Measurements from ENCODE around the gene C1QTNF4.

The C1QTNF4 gene

DNA sequence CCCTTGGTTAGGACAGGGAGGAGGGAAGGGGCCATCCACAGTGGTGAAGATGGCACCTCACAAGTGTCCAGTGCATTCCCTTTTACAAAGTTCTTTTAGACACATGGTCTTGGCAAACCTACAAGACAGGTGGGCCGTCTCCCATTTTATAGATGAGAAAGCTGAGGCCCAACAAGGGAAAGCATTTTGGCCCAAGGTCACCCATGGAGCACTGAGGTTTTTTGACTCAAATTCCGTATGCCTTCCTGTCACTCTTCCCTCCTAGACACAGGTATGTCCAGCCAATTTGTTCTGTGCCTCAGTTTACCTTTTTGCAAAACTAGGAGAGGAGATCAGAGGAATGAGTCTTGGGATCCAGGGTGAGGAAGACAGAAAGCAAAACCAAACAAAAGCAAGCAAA, 1.2 kb downstream of the C1QTNF4 start:
- no peak for DNase-seq

DNA sequence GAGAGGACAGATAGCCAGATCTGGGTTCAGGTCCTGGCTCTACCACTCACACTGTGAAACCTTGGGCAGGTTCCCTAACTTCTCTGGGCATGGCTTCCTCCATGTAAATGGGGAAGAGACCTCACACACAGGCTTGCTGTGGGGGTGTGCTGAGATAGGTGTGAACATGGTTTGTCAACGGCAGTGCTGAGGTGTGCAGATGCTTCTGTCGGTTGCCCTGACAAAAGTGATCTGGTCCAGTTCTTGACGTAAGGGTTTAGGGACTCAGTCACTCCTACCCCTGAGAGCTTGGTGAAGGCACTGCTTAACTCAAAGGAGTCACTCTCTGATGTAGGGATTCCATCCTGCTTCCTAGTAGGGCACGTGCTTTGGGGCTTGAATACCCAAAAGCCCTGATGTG, 2.0 kb downstream of the C1QTNF4 start:
- no peak for DNase-seq

DNA sequence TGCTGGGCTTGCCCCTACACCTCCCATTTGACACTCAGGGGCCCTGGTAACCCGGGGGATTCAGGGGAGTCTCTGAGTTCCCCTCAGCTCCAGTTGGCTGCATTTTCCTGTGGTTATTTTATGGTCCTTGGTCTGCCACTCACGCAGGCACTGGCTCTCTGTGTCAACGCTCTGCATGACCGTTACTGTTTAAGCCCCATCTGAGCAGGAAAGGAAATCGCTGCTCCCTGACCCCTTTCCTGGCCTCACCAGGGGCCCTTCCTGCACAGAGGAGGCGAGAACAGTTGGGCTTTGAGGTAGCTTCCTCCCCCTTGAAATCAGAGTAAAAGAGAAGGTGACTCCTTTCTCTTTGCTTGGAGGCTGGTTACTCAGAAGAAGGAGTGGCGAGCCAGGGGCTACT, 2.4 kb downstream of the C1QTNF4 start:
- no peak for DNase-seq

DNA sequence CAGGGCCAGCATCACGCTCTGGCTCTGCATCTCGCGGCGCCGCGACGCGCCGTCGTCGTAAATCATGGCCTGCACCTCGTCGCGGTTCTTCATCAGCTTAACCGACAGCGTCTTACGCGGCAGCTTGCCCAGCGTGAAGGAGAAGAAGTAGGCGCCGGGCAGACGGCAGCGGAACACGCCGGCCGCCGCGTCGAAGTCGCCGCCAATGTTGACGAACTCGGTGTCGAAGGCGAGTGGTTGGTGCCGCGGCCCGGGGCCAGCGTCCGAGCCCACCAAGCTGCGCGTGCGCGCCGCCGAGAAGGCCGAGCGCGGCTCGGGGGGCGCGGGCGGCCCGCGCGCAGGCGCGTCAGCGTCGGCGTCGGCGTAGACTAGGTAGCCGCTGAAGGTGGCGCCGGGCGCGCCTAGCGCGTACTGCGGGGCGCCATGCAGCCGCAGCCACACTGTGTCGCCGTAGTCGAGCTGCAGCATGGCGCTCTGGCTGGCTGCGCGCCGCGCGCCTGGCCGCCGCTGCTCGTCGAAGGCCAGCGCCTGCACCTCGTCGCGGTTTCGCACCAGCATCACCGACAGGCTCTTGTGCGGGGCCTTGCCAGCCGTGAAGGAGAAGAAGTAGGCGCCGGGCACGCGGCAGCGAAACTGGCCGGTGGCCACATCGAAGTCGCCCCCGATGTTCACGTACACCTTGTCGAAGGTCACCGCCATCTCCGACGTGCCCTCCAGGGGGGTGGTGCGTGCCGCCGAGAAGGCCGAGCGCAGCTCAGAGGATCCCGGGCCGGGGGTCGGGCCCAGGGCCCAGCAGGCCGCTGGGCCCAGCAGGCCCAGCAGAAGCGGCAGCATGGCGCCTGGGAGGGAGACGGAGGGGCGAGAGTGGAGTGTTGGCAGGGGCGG, 4.0 kb downstream of the C1QTNF4 start:
- no peak for DNase-seq

DNA sequence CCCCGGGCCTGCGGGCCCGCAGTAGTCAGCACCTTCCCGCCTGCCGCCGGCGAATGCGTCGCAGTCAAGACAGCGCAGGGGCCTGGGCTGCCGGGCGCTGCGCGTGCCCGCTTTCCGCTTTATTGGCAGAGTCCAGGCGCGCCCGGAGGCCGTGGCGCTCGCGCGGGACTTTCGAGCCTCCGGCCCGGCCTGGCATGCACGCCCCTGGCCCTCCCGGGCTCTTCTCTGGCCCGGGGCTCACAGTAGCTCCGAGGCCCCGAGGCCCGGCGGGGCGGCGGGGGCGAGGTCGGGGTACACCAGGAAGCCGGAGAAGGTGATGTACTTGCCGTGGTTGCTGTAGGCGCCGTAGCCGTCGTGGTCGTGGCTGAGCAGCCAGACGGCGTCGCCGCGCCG, 4.6 kb downstream of the C1QTNF4 start:
- DNase-seq, result no peak

DNA sequence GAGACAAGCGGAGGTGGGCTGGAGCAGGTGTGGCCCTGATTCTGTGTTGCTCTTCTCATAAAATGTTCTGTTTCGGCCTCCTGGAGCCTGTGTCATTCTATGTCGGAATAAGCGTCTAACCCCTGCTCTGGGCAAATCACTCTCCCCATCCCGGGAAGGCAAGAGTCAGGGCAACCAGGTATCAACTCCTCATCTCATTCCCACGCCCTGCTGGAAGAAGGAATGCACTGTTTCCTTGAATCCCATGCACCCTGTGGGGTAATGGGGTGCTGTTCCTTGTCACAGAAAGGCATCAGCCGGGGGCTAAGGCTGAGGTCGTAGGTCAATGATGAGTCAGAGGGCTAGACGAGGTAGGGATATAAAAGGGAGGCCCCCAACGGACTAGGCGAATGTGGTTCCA, 5.1 kb downstream of the C1QTNF4 start:
- DNase-seq, result no peak

DNA sequence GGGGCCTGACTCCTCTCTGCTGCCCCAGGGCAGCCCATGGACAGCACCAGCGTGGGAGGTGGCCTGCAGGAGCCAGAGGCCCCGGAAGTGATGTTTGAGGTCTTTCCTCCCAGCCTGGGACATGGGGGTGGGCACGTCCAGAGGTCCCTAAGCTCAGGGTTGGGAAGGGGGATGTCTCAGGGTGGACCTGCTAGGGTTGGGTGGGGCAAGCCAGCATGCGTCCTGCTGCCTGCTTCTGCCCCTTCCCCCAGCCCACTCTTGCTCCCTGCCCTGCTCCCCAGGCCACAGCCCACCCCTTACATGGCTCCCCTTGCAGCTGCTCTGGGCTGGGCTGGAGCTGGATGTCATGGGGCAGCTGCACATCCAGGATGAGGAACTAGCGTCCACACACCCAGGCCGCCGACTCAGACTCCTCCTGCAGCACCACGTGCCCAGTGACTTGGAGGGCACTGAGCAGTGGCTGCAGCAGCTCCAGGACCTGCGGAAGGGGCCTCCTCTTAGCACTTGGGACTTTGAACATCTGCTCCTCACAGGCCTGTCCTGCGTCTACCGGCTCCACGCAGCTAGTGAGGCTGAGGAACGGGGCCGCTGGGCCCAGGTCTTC, 6.4 kb downstream of the C1QTNF4 start:
- DNase-seq, result no peak

DNA sequence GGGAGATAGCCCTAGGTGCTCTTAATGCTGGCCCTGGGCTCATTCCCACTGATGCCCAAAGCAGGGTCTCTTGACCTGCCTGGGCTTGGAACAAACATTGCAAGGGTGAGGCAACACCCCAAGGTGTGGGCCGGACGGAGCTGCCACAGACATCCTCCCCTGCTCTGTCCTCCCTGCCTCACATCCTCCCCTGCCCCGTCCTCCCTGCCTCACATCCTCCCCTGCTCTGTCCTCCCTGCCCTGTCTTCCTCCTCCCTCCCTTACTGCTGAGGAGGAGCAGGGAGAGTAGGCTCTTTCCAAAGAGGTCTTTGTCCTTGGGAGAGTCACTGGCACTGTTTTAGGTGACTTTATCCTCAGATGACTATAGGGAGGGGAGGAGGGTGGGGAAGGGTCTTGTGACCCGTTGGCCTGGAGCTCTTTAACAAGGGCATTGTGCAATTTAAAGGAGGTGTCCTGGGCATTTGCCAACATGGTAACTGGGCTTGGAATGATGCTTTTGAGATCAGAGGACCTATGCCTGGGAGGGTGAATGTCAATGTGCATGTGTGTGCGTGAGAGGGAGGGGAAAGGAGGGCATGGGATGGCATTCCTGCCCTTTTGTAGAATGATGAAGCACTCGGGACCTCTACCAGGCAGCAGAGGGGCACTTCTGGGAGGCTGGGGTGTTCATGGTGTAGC, 7.0 kb downstream of the C1QTNF4 start:
- DNase-seq, result no peak

DNA sequence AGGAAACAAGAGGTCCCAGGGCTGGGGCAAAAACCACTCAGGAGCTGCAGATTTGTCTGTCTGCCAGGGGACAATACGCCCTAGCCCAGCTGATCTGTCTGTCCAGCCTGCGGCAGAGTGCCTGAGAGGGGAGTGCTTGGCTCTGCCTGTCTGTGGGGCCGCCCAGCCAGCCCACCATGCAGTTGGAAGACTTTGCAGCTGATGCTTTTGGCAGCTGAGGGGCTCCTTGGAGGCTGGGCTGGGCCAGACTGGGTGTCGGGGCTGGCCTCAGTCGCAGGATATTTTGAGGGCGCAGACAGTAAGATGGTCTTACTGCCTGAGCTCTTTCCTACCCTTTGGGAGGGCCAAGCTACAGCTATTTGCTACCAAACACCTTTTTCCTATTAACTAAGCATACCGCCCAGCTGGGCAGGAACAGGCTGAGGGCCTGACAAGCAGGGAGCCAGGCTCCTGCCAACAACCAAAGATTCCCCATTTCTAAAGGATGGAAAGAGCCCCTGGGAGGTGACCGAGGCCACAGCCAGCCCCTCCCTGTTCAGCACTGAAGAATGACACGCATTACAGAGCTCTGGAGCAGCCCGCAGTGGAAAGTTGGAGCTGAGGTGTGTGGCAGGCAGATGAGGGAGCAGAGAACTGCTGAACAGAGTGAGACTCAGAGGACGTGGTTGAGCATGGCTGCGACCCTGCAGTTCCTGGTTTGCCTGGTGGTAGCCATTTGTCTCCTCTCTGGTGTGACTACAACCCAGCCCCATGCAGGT, 7.9 kb downstream of the C1QTNF4 start, which contains the start of gene FAM180B:
Gene FAM180B (plus strand): TSS at position 581 of the 758 bp plus-strand sequence. CDS start 91 bp downstream, at position 672.
- no peak for DNase-seq

DNA sequence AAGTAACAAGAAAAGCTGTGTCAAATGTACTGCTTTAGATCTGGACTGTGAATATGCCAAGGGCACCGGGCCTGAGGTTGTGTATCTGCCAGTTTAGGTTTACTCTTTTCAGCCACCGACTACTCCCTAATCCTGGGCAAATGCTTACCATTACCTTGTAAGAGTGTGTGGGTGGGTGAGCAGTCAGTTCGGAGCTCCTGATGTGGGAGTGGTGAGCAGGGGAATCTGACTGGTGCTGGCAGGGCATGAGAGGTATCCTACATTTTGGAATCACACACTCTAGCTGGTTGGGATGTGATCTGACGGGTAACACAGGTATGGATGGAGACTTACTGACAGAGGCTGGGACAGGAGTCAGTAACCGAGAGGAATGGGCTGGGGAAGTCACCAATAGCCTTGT, 10.4 kb downstream of the C1QTNF4 start:
- no peak for DNase-seq

DNA sequence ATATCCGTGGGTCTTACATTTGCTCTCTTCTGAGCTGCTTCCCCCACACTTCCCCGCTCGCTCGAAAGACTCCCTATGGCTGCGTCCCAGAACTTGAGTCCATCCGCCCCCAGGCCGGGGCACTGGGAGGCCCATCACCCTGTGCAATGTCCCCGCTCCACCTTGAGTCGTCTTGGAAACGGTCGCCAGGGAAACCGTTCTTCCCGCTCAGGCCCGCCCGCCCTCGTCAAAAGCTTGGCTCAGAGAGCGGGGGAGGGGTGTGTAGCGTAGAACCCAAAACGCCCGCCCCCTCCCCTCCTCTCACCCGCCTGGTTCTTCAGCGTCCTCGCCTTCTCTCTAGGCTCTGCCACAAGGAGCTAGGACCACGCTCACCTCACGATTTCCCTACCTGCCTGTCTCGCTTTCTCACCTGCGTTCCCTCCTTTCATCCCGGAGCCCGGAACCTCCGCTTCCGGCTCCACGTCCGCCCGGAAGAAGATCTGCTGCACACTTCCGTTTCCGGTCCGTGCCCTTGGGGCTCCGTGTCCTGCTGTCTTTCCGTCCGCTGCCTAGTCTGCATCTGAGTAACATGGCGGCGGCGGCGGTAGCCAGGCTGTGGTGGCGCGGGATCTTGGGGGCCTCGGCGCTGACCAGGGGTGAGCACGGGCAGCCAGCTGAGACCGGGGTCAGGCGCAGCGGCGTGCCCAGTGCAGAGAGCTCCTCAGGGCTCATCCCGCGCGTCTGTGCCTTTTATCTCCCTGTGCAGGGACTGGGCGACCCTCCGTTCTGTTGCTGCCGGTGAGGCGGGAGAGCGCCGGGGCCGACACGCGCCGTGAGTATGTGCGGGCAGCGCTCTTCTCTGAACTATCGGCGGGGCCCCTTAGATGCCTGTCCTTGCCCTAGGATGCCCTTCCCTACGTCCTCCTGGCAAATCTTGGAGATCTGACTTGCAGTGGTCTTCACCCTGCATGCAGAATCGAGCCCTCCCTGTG, 15.4 kb downstream of the C1QTNF4 start, which contains the start of the genes KBTBD4 and NDUFS3:
Gene KBTBD4 (minus strand): TSS at position 447 of the 971 bp plus-strand sequence. CDS start 19 bp downstream, at position 428.
Gene NDUFS3 (plus strand): TSS at position 551 of the 971 bp plus-strand sequence. CDS start 18 bp downstream, at position 569.
- DNase-seq, result peak; percentile 84

DNA sequence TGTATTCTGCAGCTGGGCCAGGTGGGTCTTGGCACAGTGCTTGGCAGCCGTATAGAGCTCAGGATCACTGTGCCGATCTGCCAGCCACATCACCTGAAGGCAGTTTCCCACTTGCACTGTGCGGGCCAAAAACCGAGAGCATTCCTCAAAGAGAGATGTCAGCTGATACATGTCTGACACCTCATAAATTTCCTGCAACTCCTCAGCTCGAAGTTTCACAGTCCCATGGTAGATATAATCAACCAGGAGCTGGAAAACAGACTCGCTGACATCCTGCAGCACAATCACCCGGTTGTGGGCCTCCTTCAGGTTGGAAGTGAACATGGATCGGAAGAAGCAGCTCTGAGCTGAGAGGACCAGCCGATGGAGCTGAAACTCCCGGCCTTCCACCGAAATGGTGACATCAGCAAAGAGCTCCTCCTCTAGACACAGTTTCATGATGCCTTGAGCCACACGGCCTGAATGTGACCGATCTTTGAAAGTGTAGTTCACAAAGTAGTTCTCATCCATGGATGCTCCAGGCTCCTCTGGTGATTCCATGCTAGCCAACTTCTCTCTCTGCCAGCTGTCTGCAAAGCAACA, 16.7 kb downstream of the C1QTNF4 start:
- no peak for DNase-seq

DNA sequence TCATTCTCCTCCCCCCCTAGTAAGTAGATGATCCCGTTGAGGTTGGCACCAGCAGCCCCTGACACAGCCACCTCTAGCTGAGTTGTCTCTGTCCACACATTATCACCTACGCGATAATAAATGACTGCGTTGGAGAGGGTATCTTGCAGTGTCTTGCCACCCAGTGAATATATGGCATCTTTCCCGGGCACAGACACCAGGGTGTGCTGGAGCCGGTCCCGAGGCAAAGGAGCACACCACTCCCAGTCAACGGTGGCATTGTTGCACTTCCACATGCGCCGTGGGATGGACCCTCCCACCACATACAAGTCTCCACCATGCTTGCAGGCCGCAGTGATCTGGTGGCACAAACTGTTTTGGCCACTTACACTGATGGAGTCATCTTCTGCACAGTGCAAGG, 20.9 kb downstream of the C1QTNF4 start:
- no peak for DNase-seq

DNA sequence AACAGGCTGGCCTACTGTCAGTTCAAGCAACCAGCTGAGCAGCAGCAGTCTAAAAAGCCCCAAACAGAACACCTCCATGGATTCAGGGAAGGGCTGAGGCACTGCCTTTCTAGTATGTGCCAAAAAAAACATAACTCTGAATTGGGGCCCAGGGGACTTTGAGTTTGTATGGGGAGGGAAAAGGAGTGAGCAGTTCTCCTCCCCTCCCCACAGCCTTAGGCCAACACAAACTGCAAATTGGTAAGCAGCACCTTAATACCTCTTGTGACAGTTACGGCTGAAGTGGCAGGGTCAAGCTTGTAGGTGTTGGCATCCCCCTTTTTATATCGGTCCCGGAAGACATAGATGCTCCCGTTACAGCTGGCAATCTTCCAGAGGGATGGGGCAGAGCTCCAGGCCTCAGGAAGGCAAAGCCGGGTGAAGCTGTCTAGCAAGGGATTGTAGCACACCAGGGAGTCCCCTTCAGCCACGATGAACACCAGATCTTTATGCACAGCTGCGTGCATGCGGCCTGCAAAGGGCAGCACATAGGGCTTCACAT, 21.4 kb downstream of the C1QTNF4 start:
- DNase-seq, result no peak

DNA sequence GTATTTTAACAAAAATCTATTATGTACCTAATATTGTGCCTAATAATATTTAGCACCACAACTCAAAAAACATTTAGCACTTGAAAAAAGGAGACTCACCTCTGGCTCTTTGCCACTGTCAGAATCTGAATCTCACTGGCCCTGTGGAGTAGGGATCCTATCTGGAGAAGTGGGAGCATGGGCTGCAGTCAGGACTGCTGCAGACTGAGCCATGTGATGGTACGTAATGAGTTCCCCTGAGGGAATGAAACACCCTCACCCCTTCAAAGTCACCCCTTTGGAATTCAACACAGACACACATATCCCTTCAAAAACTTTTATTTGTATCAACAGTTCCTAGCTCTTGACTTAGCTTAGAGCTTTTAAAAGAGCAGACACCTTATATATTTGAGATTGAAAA, 22.3 kb downstream of the C1QTNF4 start:
- no peak for DNase-seq

DNA sequence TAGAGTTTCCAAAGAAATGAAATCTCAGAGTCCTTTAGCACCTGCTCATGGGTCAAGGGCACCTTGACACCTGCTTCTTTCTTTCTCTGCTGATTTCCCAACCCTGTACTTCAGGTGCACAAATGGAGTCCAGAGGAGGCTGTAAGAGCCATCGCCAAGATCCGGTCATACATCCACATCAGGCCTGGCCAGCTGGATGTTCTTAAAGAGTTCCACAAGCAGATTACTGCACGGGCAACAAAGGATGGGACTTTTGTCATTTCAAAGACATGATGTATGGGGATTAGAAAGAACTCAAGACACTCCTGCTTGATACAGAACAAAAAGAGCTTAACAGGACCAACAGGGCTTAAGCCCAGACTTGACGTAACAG, 22.9 kb downstream of the C1QTNF4 start:
- no peak for DNase-seq

DNA sequence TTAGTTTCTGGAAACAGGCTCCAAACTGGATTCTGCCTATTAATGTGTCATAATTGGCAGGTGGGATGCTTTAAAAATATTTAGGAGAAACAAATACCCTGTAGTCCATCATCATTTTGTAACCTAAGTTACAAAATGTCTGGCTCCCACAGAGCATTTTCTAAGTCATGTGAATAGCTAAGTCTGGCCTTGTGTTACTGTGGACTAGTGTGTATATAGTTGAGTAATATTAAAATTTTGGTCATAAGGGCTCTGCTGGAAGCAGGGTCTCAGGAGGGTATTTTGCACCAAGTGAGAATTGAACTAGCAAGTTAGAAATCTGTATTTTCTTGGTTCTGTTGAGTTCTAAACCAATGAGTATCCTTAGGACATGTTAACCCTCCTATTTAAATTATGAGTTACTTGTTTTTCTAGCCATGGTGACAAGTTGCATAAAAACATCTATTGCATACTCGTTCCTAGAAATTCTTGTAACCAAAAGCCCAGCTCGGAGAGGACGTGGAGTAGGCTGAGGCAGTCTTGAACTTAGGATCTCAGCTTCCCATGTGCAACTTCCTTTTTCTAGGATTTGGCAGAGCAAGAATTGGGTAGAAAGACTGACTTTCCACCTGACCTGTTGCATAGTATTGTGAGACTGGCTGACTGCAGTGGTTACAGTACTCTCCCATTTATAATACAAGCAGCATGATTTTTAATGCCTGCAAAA, 23.4 kb downstream of the C1QTNF4 start:
- DNase-seq, result no peak

DNA sequence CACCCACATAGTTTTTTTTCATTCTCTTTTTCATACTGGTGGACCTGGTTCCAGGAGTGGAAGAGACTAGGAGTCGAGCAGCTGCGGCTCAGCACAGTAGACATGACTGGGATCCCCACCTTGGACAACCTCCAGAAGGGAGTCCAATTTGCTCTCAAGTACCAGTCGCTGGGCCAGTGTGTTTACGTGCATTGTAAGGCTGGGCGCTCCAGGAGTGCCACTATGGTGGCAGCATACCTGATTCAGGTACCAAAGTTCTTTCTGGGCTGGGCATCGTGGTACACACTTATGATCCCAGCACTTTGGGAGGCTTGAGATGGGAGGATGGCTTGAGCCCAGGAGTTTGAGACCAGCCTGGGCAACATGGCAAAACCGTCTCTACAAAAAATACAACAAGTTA, 24.6 kb downstream of the C1QTNF4 start:
- no peak for DNase-seq

DNA sequence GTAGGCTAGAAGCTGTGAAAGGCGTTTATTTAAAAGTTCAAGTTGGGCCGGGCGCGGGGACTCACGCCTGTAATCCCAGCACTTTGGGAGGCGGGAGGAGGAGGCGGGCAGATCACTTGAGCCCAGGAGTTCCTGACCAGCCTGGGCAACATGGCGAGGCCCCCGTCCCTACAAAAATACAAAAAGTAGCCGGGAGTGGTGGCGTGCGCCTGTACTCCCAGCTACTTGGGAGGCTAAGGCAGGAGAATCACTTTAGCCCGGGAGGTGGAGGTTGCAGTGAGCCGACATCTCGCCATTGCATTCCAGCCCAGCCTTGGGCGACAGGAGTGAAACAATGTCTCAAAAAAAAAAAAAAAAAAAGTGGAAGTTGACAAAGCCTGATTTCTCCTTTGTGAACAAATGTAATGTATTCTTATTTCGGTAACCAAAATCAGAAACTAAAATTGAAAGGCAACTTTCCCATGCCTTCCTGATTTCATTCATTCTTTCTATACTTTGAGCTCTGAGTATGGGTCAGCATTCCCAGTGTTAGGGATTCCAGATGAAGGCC, 28.0 kb downstream of the C1QTNF4 start:
- DNase-seq, result no peak

All from stimulated activated CD4-positive, alpha-beta T cell treated with anti-CD3 and anti-CD28 coated beads, Interleukin-4, amount 100 ng/mL, for 1 hour (primary cell).